Measurements from ENCODE around the gene RBM7. TPM values are rescaled to one million over a fixed set of nuclear protein-coding genes. Genes with fewer than 3 reads are reported as not detected.

Gene RBM7
- total RNA-seq, 4 donors from 2014 or later, result 20.8 to 30.1 (median 23.7) TPM

GRCh38 chr11:114362326-114362725 is 38.1 kb upstream of the RBM7 start:
- intact Hi-C loops (cut with DNase I), result no loop called here
- WGBS, 2 donors, result 86 to 90% methylated on average over 4 of the region's 4 CpGs
- no peaks in the 10 kb centered on the region for H3K4me1 ChIP-seq

GRCh38 chr11:114362958-114363357 is 37.5 kb upstream of the RBM7 start:
- intact Hi-C loops (cut with DNase I), result no loop called here
- DNase-seq, result no peak
- TF ChIP-seq POLR2A (IDR thresholded peaks at IDR 0.05) (no peak), CTCF (IDR thresholded peaks at IDR 0.05) (no peak)
- Histone ChIP-seq H3K27ac (no peak overlapping the region), H3K4me3 (replicated peaks in 1 of 3) (no peak overlapping the region), H3K4me1 (no peaks in the 10 kb centered on the region), H3K36me3 (no peaks in the 10 kb centered on the region), H3K27me3 (no peaks in the 10 kb centered on the region), H3K9me3 (no peaks in the 10 kb centered on the region)
- WGBS, 2 donors, result 66 to 70% methylated on average over 3 of the region's 3 CpGs

More at GRCh38 chr11:114362326-114362725, 38.1 kb upstream of the RBM7 start:
- H3K27me3 ChIP-seq, result no peaks in the 10 kb centered on the region
- no peak for DNase-seq
- no peaks in the 10 kb centered on the region for H3K36me3 ChIP-seq
- no peaks in the 10 kb centered on the region for H3K9me3 ChIP-seq
- no peak for TF ChIP-seq POLR2A (IDR thresholded peaks at IDR 0.05)
- no peak for TF ChIP-seq CTCF (IDR thresholded peaks at IDR 0.05)
- no peak overlapping the region for H3K4me3 ChIP-seq (replicated peaks in 1 of 3)
- no peak overlapping the region for H3K27ac ChIP-seq

GRCh38 chr11:114366331-114367243 is 33.9 kb upstream of the RBM7 start:
- Histone ChIP-seq H3K4me3 (replicated peaks in 1 of 3) (no peak overlapping the region), H3K4me1 (no peaks in the 10 kb centered on the region), H3K36me3 (no peaks in the 10 kb centered on the region), H3K27ac (no peak overlapping the region), H3K27me3 (no peaks in the 10 kb centered on the region), H3K9me3 (no peaks in the 10 kb centered on the region)
- intact Hi-C loops (cut with DNase I), result no loop called here
- 79 to 81% methylated on average over 13 of the region's 13 CpGs for WGBS, 2 donors
- no peak for DNase-seq
- TF ChIP-seq POLR2A (IDR thresholded peaks at IDR 0.05), result no peak
- no peak for TF ChIP-seq CTCF (IDR thresholded peaks at IDR 0.05)

GRCh38 chr11:114367244-114367957 is 33.1 kb upstream of the RBM7 start:
- intact Hi-C loops (cut with DNase I), result no loop called here
- H3K27ac ChIP-seq, result no peak overlapping the region

More at GRCh38 chr11:114367244-114367957, 33.1 kb upstream of the RBM7 start:
- no peaks in the 10 kb centered on the region for H3K27me3 ChIP-seq
- 79 to 82% methylated on average over 9 of the region's 9 CpGs for WGBS, 2 donors
- no peaks in the 10 kb centered on the region for H3K36me3 ChIP-seq
- no peak for DNase-seq
- TF ChIP-seq POLR2A (IDR thresholded peaks at IDR 0.05) (no peak), CTCF (IDR thresholded peaks at IDR 0.05) (no peak)
- no peak overlapping the region for H3K4me3 ChIP-seq (replicated peaks in 1 of 3)
- H3K9me3 ChIP-seq, result no peaks in the 10 kb centered on the region
- no peaks in the 10 kb centered on the region for H3K4me1 ChIP-seq

Measured in thyroid gland (tissue), 4 donors.